SIG-M5 treated with dmso at 0.1 percent for 504 hours (cell line): ENCODE results near the gene SNW1.
"Not testable (repeated sequence)": the region's sequence is repeated elsewhere in the genome, so short reads cannot be mapped to it uniquely, and the experiment has no call there.

Experiments used
- DNase-seq: peaks from one replicate; lab custom pipeline; 2025; ENCODE audit not compliant: unreplicated experiment; lab: John Stamatoyannopoulos, UW

SNW1 gene

DNA sequence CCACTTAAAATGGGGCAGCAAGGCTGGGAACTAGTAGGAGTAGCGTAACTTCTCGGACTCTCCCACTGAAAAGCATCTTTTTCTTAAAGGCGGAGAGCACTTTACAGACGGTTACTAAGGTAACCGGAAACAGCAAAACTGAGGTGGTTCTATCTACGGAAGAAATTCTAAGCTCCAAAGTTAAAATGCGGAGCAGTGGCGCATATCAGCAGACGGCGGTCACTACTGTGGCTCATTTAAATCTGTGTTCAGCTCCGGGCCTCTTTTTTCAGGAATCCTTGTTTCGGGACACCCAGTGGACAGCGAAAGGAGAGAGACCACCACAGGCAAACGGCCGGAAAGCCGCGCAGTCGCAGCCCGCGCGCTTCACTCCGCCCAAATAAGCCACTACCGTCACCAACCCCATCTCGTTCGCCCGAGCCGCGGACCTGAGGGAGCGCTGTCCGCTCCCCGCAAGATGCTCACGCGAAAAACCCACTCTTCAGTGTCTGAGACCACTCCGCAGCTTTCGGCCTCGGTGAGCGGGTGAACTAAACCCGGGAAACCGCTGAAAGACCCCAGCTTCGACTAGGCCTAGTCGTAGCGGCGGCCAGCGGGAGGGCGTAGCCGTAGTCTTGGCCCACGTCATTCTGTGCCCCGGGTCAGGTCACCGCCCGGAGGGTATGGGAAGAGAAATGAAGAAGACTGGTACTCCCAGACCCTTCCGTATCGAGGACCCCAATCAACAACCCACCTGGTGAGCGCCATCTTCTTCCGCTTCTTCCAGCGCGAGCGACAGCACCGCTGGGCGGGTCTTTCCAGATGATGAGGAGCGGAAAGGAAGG lies at the start of gene SNW1:
Gene SNW1, minus strand, starts transcription at position 776 of the 824 bp plus-strand sequence. Its CDS starts 29 bp downstream, at position 747.
- DNase-seq, result peak; percentile 48

- no peak for DNase-seq
Measured at GRCh38 chr14:77809011-77809410, 48.1 kb upstream of the SNW1 start.

GRCh38 chr14:77808250-77808649 lies 47.3 kb upstream of the SNW1 start:
- peak; percentile 4 for DNase-seq

DNA sequence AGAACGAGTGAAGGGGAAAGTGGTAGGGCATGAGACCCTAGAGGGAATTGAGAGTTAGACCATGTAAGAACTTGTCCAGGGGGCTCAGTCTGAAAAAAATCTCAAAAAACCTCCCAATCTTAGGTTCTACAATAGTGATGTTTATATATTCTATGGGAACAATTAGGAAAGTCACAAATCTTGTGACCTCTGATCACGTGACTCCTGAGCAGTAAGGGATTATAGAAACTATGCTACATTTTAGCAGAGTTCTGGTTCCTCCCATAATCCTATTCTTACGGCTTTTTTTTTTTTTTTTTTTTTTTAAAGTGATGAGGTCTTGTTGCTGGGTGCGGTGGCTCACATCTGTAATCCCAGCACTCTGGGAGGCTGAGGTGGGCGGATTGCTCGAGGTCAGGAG lies 44.8 kb upstream of the SNW1 start:
- DNase-seq, result no peak

GRCh38 chr14:77804592-77804991 lies 43.6 kb upstream of the SNW1 start:
- peak; percentile 18 for DNase-seq

GRCh38 chr14:77800814-77801213 lies 39.9 kb upstream of the SNW1 start:
- no peak for DNase-seq

- peak; percentile 79 for DNase-seq
Measured at GRCh38 chr14:77799863-77800730, 39.1 kb upstream of the SNW1 start, which contains the start of gene ADCK1. Gene ADCK1 (plus strand): TSS chr14:77800109. CDS start chr14:77818979, 18,870 bp downstream.

GRCh38 chr14:77799456-77799855 lies 38.5 kb upstream of the SNW1 start:
- DNase-seq, result not testable (repeated sequence)

DNA sequence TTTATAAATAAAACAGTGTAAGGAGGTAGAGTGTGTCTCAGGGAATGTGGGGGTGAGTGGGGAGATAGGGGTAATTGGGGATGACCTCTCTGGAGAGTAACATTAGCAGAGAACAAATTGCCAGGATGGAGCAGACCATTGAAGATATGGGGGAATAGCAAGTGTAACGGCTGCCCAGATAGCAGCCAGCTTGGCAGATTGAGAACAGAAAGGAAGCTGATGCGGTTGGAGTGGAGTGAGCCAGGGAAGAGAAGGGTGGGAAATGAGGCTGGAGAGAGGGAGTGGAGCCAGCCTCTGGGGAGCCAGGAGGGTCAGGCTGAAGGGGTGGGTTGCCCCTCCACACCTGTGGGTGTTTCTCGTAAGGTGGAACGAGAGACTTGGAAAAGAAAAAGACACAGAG lies 33.4 kb upstream of the SNW1 start:
- no peak for DNase-seq

- not testable (repeated sequence) for DNase-seq
Measured at GRCh38 chr14:77793255-77793654, 32.3 kb upstream of the SNW1 start.

GRCh38 chr14:77791225-77791600 lies 30.3 kb upstream of the SNW1 start:
- DNase-seq, result no peak

GRCh38 chr14:77790566-77791224 lies 29.7 kb upstream of the SNW1 start:
- DNase-seq, result no peak

GRCh38 chr14:77786148-77786547 lies 25.2 kb upstream of the SNW1 start:
- DNase-seq, result no peak

DNA sequence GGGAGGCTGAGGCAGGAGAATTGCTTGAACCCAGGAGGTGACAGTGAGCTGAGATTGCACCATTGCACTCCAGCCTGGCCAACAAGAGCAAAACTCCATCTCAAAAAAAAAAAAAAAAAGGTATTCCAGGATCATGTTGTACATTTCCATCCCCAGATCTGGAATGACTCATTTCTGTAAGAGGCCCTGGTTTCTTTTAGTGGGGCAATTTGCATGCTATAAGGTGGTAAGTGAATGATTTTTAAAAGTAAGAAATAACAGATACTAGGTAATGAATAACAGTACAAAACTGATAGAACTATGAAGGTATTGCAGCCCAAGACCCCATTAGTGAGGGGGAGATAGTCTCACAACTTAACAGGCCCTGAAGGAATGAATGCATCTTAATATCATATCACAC lies 21.2 kb upstream of the SNW1 start:
- no peak for DNase-seq

GRCh38 chr14:77773966-77774365 lies 13.0 kb upstream of the SNW1 start:
- DNase-seq, result not testable (repeated sequence)

GRCh38 chr14:77768442-77769069 lies 7.6 kb upstream of the SNW1 start:
- DNase-seq, result not testable (repeated sequence)

- no peak for DNase-seq
Measured at GRCh38 chr14:77763978-77764377, 3.0 kb upstream of the SNW1 start.

DNA sequence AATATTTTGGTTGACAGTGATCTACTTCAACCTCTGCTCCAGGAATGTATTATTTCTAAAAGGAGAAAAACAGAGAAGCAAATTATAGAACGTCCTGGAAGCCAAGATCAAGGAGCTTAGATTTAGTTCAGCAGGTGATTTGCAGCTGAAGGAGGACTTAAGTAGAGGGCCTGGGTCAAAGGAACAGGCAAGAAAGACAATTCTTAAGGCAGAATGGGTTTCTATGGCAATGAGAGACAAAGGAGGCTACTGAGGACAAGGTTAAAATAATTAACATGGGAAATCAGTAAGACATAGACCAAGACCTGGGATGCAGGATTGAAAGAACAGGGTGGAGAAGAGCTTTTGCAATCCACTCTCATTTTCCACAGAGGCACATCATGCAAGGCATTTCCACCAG lies 2.4 kb upstream of the SNW1 start:
- DNase-seq, result no peak

DNA sequence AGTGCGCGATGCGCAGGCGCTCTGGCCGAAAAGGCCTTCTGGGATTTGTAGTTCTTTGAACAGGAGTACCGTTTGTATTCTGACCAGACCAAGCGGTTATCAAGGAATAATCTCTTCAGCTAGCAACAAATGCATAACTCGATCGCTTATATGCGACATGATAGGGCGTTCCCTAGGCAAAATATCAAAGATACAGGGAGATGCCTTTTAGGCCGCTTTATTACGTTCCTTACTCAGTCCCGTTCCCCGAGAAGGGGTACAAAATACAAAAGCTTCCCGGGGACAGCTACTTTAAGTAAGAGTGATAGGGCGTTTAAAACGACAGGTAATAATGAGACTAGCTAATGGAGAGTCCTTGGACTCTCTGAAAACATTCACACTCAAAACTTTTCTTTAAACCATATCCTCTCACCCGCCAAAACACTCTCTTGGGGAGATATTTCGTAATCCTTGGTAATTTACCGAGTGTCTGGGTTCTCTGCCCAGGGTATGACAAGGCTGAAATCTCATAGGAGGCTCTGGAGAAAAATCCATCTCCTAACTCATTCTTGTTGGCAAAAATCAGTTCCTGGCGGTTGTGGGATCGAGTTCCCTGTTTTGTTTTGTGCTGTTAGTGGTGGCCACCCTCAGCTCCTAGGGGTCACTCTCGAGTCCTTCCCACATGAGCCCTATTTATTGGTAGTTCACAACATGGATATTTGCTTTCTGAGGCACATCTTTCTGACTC lies 412 bp upstream of the SNW1 start:
- peak; percentile 97 for DNase-seq

GRCh38 chr14:77752799-77753516 lies 8.0 kb downstream of the SNW1 start:
- DNase-seq, result no peak
